K562 (cell line): Measurements from ENCODE around the gene TSC22D2. TPM values are rescaled to one million over a fixed set of nuclear protein-coding genes. Genes with fewer than 3 reads are reported as not detected.
A peak's percentile ranks its signal among the peaks of the same experiment; 100 is the strongest.

Experiments used
- ARID1B ChIP-seq: fragments of 450-650 bp; IDR thresholded peaks from 2 replicates; pipeline ENCODE4 v1.6.1; 2016; ENCODE audit warnings: antibody characterized with exemption, mild to moderate bottlenecking, inconsistent platforms
- ATF1 ChIP-seq, 2 experiments: fragments of 450-650 bp in 1 of 2; IDR thresholded peaks; 2 replicates each; pipeline ENCODE4 v1.6.1; 2016; ENCODE audit warnings: missing compliant biosample characterization in 1 of 2, missing genetic modification characterization in 1 of 2
- ATF7 ChIP-seq: fragments of 450-650 bp; IDR thresholded peaks from 2 replicates; pipeline ENCODE4 v1.7.1; 2014; ENCODE audit warnings: mild to moderate bottlenecking, moderate library complexity
- CEBPB ChIP-seq: fragments of 450-650 bp; IDR thresholded peaks from 2 replicates; pipeline ENCODE4 v1.6.1; 2016; ENCODE audit warnings: missing genetic modification characterization, missing compliant biosample characterization
- EP400 ChIP-seq: fragments of 450-650 bp; IDR thresholded peaks from 2 replicates; pipeline ENCODE4 v1.6.1; 2017; ENCODE audit warnings: antibody characterized with exemption, mild to moderate bottlenecking, moderate library complexity
- FOXJ2 ChIP-seq: fragments of 200-800 bp; sonication (Bioruptor generic); IDR thresholded peaks from 2 replicates; pipeline ENCODE4 v1.6.1; 2016; ENCODE audit warnings: missing genetic modification characterization, missing compliant biosample characterization
- ILK ChIP-seq: fragments of 450-650 bp; IDR thresholded peaks from 2 replicates; pipeline ENCODE4 v1.6.1; 2016; ENCODE audit warnings: missing genetic modification characterization, low read depth, mild to moderate bottlenecking, missing compliant biosample characterization, moderate library complexity, borderline replicate concordance
- NBN ChIP-seq: fragments of 450-650 bp; IDR thresholded peaks from 2 replicates; pipeline ENCODE4 v1.6.1; 2016; ENCODE audit warnings: low read depth, mild to moderate bottlenecking
- NFE2 ChIP-seq: IDR thresholded peaks from 2 replicates; pipeline ENCODE4 v1.6.1; 2014; ENCODE audit warnings: antibody characterized with exemption, low read depth
- OTX1 ChIP-seq: fragments of 450-650 bp; formaldehyde crosslinking; IDR thresholded peaks from 2 replicates; pipeline ENCODE4 v1.4.0; 2022; ENCODE audit warnings: mild to moderate bottlenecking
- PTTG1 ChIP-seq: fragments of 450-650 bp; IDR thresholded peaks from 2 replicates; pipeline ENCODE4 v1.6.1; 2016; ENCODE audit warnings: low read depth, mild to moderate bottlenecking, missing genetic modification characterization, missing compliant biosample characterization
- ZNF165 ChIP-seq: fragments of 250-450 bp; sonication (Bioruptor Pico); IDR thresholded peaks from 2 replicates; pipeline ENCODE4 v1.4.0; 2020; ENCODE audit warnings: borderline replicate concordance
- ZNF175 ChIP-seq: fragments of 200-800 bp; sonication (Bioruptor generic); IDR thresholded peaks from 2 replicates; pipeline ENCODE4 v1.6.1; 2016; ENCODE audit warnings: low read depth, mild to moderate bottlenecking, missing genetic modification characterization, missing compliant biosample characterization
- ZNF431 ChIP-seq: sonication (generic); formaldehyde crosslinking; IDR thresholded peaks from 2 replicates; pipeline ENCODE4 v1.8.0; 2022; ENCODE audit warnings: mild to moderate bottlenecking, missing genetic modification reagents
- ZNF57 ChIP-seq: fragments of 450-650 bp; formaldehyde crosslinking; IDR thresholded peaks from 2 replicates; pipeline ENCODE4 v1.4.0; 2020; ENCODE audit warnings: mild to moderate bottlenecking, moderate library complexity
- polyA plus RNA-seq, 8 experiments: library from polyadenylated mRNA; depleted of rRNA in 4 of 8; stranded (reverse) in 5 of 8; unstranded in 3 of 8; fragments of >200 nt; fragmentation: Nextera tagmentation in 2 of 8; fragmentation: Illumina TruSeq in 1 of 8; extraction: Ambion mirVana in 2 of 8; extraction: Trizol in 1 of 8; gene quantifications; 2 replicates each; pipeline versions ENCODE4 v1.2.1 to v1.2.3, GENCODE V29; 2011 to 2014; ENCODE audit warnings: inconsistent platforms in 1 of 8, missing spikeins in 1 of 8
- total RNA-seq, 7 experiments: library from RNA; depleted of rRNA in 6 of 7; stranded (reverse); fragments of >200 nt in 6 of 7; fragmentation: Illumina TruSeq in 2 of 7; extraction: Trizol in 2 of 7; gene quantifications; 2 replicates each; pipeline versions ENCODE4 v1.2.1 to v1.2.3, GENCODE V29; 2011 to 2021; ENCODE audit warnings: low replicate concordance in 1 of 7
- TF ChIP-seq, protein P1 (sequence below): fragments of 450-650 bp; IDR thresholded peaks from 2 replicates; pipeline ENCODE4 v1.6.1; 2016; ENCODE audit warnings: missing biosample characterization, missing genetic modification characterization
- TF ChIP-seq, protein P2 (sequence below), 2 experiments: fragments of 450-650 bp; IDR thresholded peaks; 2 replicates each; pipeline ENCODE4 v1.6.1; 2016; ENCODE audit warnings: mild to moderate bottlenecking in 2 of 2, borderline replicate concordance in 1 of 2, low read depth in 1 of 2, moderate library complexity in 1 of 2

The TSC22D2 gene
- total and polyA plus RNA-seq, 9 of the 15 experiments (the other 6 are each of a cell fraction or from before 2014, with no cell fraction given), result 5.5 to 44.0 (median 19.3) TPM

DNA sequence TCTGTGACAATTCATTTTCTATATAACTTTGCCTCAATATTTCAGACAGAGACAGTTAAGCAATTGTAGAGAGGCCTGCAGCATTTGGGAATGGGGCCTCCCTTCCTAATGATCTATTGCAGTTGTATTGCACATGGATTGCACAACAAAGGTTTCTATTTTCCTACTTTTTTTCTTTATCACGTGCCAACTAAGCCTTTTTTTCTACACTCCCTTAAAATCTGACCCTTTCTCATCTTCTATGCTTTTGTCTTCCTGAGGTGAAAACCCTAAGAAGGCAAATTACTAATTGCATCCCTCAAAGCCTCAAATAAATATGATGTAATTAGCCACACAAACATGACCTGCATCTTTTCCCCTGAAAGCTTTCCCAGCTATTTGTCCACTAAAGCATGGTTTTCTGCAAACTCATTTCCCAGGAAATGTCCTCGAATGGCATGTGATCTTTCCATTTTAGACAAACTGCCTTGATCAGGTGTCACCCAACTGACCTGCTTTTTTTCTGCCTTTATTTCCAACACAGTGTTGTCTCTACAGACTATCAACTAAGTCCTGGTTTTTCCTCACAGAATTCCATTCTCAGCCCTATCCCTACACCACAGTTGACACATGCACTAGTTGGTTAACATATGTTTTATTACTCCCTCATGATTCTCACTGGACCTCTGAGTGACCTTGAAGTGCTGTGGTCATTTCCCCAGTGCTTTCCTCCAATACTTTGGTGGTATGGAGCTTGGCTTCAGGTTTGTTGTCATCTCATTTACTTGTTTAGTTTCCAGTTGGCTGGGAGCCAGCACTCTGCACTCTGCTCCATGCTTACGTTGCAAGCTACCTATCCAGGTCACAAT is 31.9 kb upstream of the TSC22D2 start (continued):
- TF ChIP-seq CEBPB (tag) (peak; percentile 97), ZNF165 (CRISPR knock-in tag) (no peak), FOXJ2 (peak; percentile 23; the same call in 1 of the 2 replicates), ZNF431 (CRISPR knock-in tag) (no peak), ZNF57 (CRISPR knock-in tag) (no peak), EP400 (peak; percentile 57), ZNF175 (CRISPR knock-in tag) (peak; percentile 96), ATF1 (CRISPR knock-in tag; IDR thresholded peaks at IDR 0.05) (no peak), ATF1 (tag; IDR thresholded peaks at IDR 0.05) (peak; percentile 33; the same call in 1 of the 2 replicates), NBN (peak; percentile 46; the same call in 1 of the 2 replicates), ILK (tag) (0 out of 2 replicates have a peak, but pooled peaks have one; percentile 8), OTX1 (CRISPR knock-in tag) (0 out of 2 replicates have a peak, but pooled peaks have one; percentile 6), PTTG1 (tag) (peak; percentile 67; the same call in 1 of the 2 replicates), ARID1B (peak; percentile 56), ATF7 (peak; percentile 63; the same call in 1 of the 2 replicates), NFE2 (peak; percentile 66)
- TF ChIP-seq, protein P1, sequence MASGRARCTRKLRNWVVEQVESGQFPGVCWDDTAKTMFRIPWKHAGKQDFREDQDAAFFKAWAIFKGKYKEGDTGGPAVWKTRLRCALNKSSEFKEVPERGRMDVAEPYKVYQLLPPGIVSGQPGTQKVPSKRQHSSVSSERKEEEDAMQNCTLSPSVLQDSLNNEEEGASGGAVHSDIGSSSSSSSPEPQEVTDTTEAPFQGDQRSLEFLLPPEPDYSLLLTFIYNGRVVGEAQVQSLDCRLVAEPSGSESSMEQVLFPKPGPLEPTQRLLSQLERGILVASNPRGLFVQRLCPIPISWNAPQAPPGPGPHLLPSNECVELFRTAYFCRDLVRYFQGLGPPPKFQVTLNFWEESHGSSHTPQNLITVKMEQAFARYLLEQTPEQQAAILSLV (tag), result peak; percentile 70
- TF ChIP-seq, protein P2, sequence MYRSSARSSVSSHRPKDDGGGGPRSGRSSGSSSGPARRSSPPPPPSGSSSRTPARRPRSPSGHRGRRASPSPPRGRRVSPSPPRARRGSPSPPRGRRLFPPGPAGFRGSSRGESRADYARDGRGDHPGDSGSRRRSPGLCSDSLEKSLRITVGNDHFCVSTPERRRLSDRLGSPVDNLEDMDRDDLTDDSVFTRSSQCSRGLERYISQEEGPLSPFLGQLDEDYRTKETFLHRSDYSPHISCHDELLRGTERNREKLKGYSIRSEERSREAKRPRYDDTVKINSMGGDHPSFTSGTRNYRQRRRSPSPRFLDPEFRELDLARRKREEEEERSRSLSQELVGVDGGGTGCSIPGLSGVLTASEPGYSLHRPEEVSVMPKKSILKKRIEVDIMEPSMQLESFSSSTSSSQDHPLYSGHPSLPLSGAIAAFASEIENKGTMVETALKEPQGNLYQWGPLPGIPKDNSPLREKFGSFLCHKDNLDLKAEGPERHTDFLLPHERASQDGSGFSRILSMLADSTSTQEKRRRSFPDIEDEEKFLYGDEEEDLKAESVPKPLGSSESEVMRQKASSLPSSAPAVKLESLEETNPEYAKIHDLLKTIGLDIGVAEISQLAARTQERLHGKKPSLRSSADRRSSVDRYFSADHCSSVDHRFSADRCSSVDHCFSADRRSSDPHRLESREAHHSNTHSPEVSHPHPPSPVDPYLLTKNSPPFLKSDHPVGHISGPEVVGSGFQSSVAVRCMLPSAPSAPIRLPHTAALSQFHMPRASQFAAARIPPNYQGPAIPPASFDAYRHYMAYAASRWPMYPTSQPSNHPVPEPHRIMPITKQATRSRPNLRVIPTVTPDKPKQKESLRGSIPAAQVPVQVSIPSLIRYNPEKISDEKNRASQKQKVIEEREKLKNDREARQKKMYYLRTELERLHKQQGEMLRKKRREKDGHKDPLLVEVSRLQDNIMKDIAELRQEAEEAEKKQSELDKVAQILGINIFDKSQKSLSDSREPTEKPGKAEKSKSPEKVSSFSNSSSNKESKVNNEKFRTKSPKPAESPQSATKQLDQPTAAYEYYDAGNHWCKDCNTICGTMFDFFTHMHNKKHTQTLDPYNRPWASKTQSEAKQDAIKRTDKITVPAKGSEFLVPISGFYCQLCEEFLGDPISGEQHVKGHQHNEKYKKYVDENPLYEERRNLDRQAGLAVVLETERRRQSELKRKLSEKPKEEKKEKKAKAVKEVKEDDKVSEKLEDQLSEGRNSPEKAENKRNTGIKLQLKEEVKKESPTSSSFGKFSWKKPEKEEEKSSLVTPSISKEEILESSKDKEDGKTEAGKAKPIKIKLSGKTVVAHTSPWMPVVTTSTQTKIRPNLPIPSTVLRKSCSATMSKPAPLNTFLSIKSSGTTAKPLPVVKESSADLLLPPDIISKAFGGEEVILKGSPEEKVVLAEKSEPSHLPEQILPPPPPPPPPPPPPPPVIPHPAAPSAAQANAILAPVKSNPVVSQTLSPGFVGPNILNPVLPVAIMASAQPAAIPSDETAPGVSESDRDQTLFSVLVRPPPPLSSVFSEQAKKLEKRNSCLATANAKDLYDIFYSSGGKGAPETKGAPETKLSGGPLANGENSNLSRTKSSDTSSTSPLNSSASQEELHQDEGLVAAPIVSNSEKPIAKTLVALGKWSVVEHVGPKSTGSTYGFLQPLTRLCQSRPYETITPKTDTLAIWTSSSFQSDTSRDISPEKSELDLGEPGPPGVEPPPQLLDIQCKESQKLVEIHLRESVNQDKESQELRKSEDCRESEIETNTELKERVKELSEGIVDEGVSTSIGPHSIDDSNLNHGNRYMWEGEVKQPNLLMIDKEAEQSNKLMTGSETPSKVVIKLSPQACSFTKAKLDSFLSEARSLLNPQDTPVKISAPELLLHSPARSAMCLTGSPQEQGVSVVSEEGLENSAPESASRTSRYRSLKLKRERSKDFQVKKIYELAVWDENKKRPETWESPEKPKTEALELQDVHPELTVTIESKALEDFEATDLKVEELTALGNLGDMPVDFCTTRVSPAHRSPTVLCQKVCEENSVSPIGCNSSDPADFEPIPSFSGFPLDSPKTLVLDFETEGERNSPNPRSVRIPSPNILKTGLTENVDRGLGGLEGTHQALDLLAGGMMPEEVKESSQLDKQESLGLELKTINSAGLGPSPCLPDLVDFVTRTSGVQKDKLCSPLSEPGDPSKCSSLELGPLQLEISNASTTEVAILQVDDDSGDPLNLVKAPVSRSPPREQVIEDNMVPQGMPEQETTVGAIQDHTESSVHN (IDR thresholded peaks at IDR 0.05; ENCODE audit: borderline replicate concordance in 1 of 2, low read depth in 1 of 2), result peak in 1 of 2 experiments; percentile 40; a peak in 1 of 4 replicates
